GM10248 (cell line): ENCODE data around the gene TGFBR3.

Experiments
- CTCF ChIA-PET: fragments of 300-600 bp; sonication (Branson Sonifier 250); formaldehyde crosslinking; extraction: SDS; loops from one replicate; lab custom pipeline; 2021; ENCODE audit warnings: antibody characterized with exemption; lab: Yijun Ruan, JAX
- POLR2A ChIA-PET: fragments of 350-650 bp; sonication (Branson Sonifier 250); formaldehyde crosslinking; extraction: SDS; loops from one replicate; lab custom pipeline; 2020; ENCODE audit warnings: antibody characterized with exemption; lab: Yijun Ruan, JAX
- DNase-seq: peaks from one replicate; pipeline ENCODE4 v3.0.0; 2012; ENCODE audit errors: extremely low spot score
- TF ChIP-seq, protein P1 (sequence below): IDR thresholded peaks from 2 replicates; pipeline ENCODE4 v1.5.1; 2012; ENCODE audit warnings: mild to moderate bottlenecking, low read depth; ENCODE audit errors: extremely low read depth, missing control alignments, control extremely low read depth

The TGFBR3 gene

DNA sequence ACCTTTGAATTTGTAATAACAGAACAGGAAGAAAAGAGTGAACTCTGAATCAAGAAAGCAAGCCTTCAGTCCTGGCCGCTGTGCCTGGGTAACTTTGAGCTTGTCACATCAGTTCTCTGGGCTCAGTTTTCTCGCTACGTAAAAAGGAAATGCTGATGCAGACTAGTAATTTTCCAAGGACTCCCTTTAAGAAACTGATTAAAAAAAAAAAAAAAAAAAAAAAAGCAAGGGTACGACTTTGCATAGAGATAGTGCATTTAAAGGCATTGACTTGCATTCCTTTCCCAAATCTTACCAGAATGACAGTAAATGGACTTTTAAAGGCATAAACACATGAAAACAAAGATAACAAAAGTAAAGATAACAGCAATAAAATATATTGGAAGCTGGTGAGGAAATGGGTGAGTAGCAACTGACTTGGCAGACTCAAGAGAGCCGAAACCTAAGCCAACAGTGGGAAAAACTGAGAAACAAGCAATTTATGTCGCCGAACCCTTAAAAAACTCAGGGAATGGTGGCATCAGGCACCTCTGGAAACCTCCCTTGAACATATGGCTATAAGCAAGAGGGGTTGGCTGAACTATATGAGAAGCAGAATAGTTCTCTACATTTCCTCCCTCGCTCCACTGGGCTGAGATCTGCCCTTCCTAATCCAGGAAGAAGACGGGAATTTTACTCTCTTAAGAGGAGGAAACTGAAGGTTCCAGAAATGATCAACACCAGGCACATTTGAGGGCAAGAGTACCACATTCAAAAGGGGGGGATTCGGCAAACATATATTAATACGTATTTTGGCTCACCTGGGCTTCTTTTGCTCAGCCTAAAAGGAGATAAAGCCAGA is 196.1 kb downstream of the TGFBR3 start:
- no peak for DNase-seq
- CTCF ChIA-PET = interaction anchor here (1.1 to 1.8 kb wide), 2 partner anchors 26 to 177 kb away, joined by 3 to 4 read pairs; no protein-coding TSS in a partner anchor
- TF ChIP-seq, protein P1, sequence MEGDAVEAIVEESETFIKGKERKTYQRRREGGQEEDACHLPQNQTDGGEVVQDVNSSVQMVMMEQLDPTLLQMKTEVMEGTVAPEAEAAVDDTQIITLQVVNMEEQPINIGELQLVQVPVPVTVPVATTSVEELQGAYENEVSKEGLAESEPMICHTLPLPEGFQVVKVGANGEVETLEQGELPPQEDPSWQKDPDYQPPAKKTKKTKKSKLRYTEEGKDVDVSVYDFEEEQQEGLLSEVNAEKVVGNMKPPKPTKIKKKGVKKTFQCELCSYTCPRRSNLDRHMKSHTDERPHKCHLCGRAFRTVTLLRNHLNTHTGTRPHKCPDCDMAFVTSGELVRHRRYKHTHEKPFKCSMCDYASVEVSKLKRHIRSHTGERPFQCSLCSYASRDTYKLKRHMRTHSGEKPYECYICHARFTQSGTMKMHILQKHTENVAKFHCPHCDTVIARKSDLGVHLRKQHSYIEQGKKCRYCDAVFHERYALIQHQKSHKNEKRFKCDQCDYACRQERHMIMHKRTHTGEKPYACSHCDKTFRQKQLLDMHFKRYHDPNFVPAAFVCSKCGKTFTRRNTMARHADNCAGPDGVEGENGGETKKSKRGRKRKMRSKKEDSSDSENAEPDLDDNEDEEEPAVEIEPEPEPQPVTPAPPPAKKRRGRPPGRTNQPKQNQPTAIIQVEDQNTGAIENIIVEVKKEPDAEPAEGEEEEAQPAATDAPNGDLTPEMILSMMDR = no peak
- POLR2A ChIA-PET = no interaction called here

DNA sequence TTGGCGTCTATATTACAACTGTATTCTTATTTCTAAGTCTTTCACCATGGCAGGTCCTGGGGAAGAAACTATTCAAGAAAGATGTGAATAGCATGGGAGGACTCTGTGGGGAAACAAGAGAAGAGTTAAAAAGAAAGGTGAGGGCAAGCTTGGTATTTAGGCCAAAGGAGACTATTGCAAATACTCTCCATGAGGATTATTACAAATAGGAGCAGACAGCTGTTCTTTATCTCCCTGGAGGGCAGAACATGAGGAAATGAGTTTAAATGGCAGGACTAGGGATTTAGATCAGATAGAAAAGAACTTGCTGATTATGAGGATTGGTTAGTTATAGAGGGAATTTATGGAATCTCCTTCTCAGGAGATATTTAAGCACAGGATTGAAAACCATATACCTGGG is 198.5 kb downstream of the TGFBR3 start:
- ChIA-PET POLR2A (no interaction called here), CTCF (interaction anchor here (1.4 kb wide), 2 partner anchors 12 to 94 kb away, joined by 3 read pairs; no protein-coding TSS in a partner anchor)
- DNase-seq = no peak
- TF ChIP-seq, protein P1 = no peak

DNA sequence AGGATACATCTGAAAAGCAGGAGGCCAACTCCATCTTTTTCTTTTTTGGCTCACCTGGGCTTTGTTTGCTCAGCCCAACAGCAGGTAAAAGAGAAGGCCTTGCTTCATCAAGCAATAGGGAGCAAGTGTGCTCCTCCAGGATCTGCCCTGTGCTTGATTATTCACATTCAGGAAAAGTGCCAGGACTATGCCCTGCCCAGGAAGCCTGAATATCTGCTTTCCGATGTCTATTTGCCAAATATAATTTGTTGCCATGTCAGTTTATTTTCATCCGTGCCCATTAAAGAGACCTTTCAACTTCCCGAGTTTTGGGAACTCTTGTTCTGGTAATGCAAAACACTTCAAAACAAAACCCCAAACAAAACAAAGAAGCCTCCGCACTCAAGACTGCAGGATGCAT is 200.0 kb downstream of the TGFBR3 start:
- TF ChIP-seq, protein P1 = no peak
- ChIA-PET CTCF (interaction anchor here (1.4 to 2.0 kb wide), 2 partner anchors 13 to 96 kb away, joined by 3 to 6 read pairs; no protein-coding TSS in a partner anchor), POLR2A (no interaction called here)
- DNase-seq = no peak

DNA sequence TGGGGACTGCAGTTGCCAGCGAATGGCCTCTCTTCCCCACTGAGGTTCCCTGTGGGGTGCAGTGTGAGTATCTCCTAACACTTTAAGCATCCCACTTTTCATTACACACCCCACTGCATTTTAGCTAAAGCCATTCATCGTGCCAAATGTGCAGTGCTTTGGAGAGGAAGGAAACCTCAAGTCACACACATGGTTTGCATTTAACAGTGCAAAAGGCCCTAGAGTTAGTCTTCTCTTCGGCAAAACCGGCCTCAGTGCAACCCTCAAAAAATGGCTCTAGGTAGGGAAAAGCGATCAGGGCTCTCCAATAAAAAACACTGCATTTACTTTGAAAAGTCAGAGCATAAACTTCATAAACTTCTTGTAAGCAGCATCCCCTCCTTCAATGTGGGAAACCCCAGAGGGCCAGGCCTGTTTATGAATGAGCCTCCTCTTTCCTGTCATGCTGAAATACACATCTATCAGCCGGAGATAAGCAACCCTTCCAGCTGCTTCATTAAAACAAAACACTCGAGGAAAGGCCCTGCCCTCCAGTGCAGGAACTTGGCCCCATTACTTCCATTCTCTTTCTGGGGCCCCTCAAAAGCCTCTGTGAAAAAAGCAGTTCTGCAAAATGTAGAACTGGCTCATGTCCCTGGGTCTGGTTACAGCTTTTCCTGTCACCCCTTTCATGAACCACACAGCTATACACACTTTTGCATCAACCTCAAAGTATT is 201.3 kb downstream of the TGFBR3 start:
- POLR2A ChIA-PET = no interaction called here
- TF ChIP-seq, protein P1 = no peak
- CTCF ChIA-PET = interaction anchor here (1.4 to 2.0 kb wide), 2 partner anchors 12 to 22 kb away, joined by 3 to 6 read pairs; no protein-coding TSS in a partner anchor
- no peak for DNase-seq

DNA sequence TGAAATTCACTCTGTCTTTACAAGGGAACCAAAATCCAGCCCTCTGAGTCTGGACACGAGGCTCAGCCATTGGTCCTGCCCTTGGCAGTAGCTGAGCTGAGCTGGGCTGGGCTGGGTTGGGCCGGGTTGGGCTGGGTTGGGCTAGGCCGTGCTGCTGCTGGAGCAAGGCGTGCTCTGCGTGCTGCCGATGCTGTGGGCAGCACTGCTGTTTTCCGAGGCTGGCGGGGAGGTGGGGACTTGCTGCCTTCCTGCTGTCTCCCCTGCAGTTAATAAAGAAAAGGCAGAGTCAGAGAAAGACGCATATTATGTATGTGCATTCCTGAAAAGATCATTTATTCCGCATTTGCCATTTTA is 202.4 kb downstream of the TGFBR3 start:
- CTCF ChIA-PET = interaction anchor here (1.4 kb wide), 1 partner anchor 24 kb away, joined by 3 read pairs; no protein-coding TSS in a partner anchor
- POLR2A ChIA-PET = no interaction called here
- DNase-seq = no peak
- TF ChIP-seq, protein P1 = no peak

DNA sequence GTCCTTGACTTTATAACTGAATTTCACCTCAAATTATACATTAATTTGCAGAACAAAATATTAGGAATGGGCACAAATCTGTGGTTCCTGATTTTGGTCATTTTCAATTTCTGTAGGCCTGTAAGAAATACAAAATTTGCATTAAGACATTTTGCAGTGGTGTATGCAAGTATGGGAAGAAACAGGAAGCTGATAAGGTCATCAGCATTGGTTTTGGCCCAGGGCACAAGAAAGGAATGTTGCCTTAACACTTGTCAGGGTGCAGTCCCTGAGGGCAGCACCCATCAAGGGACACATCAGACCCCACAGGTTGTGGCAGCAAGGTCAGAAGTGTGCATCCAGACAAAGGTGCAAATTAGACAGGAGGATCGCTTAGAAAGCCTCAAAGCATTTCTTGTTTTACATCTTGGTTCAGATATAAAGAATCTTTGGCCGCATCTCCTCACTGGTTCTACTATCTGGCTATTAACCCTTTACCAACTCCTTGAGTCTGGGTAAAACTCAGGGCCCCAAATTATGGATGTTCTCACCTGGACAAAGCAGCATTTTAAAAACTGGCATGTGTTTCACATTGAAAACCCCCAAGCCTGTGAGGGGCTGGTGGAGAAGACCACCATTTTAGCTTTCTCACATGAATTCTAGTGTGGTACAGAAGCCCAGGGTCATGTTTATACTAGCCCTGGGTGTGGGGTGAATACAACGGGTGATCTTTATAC is 202.9 kb downstream of the TGFBR3 start:
- CTCF ChIA-PET = no interaction called here
- POLR2A ChIA-PET = no interaction called here
- TF ChIP-seq, protein P1 = no peak
- DNase-seq = no peak
